HG03558 (cell line): ENCODE results near the gene EXOSC1.
"Not testable (repeated sequence)": the region's sequence is repeated elsewhere in the genome, so short reads cannot be mapped to it uniquely, and the experiment has no call there.

Experiments used
- ATAC-seq: cut with Tn5 transposase; IDR thresholded peaks from one replicate; pipeline ENCODE4 v1.9.1; 2021; ENCODE audit warnings: moderate number of reproducible peaks; ENCODE audit not compliant: unreplicated experiment; ENCODE audit errors: extremely low read depth

Gene EXOSC1, protein sequence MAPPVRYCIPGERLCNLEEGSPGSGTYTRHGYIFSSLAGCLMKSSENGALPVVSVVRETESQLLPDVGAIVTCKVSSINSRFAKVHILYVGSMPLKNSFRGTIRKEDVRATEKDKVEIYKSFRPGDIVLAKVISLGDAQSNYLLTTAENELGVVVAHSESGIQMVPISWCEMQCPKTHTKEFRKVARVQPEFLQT

DNA sequence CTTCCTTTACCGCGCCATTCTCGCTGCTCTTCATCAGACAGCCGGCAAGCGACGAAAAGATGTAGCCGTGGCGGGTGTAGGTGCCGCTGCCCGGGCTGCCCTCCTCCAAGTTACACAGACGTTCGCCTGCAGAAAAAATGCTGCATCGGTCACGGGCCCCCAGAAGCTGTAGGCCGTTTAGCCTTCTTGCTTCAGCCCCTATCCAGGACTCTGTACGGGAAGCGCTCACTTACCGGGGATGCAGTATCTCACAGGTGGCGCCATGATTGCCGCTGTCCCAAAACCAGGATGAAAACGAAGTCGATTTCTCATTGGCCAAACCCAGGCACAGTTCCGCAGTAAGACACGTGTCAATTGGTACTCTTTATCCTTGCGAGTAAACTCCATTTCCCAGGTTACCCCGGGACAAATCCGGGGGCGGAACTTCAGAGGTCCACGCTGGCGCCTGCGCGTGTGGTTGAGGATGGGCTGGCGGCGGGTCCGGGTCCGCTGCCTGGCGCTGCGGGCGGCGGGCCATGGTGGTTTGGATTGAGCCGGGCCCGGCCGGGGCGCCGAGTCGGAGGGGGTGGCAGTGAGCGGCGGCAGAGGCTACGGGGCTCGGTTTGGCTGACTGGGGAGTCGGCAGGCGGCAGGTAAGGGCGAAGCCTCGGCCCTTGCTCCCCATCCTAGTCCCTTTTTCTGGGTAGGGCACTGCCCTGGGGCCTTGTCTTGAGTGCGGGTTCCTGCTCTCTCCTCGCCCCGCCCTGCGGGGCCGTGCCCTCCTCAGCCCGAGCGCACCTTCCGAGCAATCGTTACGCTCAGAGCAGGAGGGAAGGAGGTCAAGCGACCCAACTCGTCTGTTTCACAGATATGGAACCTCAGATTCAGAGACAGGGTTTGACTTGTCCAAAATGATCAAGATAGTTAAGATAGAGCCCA lies at the start of gene EXOSC1, which contains the start of gene ZDHHC16:
EXOSC1 (minus strand) TSS at position 285 of the 918 bp plus-strand sequence; CDS start at position 264, 21 bp downstream.
ZDHHC16 (plus strand) TSS at position 454 of the 918 bp plus-strand sequence. CDS start 5,501 bp downstream, outside the sequence.
- ATAC-seq: peak; percentile 91

DNA sequence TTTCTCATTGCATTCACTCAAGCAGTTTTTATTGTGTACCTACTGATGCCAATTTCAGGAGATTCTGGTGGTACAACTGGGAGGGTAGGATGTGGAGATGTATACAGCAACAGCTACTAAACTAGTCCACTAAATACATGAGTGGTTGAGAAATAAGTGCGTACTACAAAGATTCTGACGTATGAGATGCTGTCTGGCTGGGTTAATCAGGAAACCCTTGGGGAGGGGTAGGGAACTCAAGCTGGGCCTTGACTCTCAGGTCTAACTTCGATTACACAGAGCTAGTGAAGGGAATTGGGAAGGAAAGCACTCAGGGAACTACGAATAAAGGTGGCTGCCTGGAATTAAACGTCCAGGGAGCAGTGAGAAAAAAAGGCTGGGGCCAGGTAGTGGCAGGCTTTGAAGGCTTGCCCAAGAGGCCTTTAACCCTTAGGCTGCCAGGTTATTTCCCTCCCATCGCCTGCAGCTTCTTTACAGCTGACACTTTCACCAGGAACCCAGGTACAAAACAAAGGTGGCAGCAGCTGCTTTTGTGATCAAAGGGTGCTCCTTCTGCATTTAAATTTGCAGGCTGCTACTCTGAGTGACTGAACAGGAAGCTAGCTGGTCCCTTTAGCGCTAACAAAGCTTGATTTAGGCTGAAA lies 49.2 kb upstream of the EXOSC1 start:
- no peak for ATAC-seq

DNA sequence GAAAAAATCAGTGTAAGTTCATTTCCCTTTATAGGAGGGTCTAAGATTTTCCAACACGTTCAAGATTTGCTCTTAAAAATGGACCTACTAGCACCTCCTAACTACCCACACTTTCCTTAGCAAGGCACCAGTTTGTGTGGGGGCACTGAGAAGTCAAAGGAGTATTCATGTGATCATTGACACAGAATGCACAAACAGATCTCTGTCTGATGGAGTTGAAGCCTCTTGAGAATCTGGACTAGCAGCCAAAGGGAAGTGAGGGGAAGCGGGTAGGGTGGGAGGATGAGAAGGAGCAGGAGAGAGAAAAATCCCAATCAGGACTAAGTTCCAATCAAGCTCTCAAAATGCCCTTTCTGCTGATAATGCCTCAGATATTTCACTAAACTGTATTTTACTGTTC lies 48.3 kb upstream of the EXOSC1 start:
- ATAC-seq: no peak

DNA sequence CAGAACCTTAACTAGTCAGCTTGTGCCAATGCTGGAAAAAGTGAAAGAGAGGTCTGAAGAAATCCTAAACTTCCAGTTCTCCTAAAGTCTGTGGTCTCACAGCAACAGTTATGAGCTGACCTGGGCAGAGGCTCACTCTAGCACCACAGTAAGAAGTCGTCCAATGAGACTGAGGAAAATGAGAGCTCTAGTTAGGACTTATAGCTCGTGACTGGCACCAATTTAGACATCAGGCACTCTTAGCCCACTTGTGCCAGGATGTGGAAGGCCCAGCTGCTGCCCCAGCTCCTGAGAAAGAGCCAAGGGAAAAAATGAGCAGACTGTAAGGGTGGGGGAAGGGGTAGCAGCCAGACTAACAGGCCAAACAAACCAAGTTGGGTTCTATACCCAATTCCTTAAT lies 44.8 kb upstream of the EXOSC1 start:
- ATAC-seq: no peak

DNA sequence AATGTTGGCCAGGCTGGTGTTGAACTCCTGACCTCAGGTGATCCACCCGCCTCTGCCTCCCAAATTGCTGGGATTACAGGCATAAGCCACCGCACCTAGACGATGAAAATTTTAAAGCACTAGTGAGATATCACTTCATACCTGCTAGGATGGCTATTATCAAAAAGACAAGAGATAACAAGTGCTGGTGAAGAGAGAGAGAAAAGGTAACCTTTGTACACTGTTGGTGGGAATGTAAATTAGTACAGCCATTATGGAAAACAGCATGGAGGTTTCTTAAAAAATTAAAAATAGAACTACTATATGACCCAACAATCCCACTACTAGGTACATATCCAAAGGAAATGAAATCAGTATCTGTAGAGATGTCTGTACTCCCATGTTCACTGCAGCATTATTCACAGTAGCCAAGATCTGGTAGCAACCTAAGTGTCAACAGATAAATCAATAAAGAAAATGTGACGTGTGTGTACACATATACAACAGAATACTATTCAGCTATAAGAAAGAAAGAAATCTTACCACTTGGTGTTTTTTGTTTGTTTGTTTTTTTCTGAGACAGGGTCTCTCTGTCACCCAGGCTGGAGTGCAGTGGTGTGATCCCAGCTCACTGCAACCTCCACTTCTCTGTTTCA lies 40.0 kb upstream of the EXOSC1 start:
- no peak for ATAC-seq

DNA sequence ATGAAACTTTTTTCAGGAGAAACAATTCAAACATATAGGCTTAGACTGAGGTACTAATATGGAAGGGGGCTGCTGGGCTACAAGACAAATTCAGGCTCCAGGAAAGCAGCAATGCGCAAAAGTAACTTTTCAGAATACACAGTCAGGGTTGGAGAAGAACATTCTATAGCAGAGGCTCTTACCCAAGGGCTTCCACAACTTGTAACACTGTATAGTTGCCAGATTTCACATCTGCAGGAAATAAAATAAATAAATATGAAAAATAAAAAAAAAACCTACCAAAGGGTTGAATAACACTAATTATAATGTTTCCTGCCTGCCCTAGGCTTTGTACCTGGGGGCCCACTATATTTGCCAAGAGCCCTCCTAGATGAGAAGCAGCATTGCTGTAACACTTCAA lies 38.1 kb upstream of the EXOSC1 start:
- no peak for ATAC-seq

DNA sequence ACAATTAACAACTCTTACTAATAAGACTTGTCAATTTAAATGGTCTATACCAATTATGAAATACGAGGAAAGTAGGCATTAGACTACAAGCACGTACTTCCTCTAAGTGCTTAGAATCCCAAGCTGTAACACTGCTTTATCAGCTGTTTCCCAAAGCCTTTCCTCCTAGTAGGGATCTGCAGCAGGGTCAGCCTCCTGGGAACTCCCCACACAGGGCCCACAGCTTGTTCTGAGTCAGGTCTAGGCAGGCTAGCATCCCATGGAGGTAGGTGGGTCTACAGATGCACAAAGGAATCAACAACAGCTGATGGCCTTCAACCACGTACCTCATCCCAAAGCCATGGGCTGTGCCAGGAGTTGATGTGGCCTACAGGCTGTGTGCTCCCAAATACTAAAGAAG lies 37.7 kb upstream of the EXOSC1 start:
- ATAC-seq: no peak

DNA sequence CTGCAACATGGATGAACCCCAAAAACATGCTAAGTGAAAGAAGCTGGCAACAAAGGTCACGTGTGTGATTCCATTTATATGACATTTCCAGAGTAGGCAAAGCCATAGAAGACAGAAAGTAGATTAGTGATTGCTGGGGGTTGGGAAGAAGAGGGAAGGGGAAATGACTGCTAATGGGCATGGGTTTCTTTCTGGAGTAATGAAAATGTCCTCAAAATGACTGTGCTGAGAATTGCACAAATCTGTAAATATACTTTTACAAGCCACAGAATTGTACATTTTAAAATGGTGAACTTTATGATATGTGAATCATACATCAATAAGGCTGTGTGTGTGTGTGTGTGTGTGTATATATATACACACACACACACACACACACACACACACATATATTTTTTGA lies 36.6 kb upstream of the EXOSC1 start:
- no peak for ATAC-seq

DNA sequence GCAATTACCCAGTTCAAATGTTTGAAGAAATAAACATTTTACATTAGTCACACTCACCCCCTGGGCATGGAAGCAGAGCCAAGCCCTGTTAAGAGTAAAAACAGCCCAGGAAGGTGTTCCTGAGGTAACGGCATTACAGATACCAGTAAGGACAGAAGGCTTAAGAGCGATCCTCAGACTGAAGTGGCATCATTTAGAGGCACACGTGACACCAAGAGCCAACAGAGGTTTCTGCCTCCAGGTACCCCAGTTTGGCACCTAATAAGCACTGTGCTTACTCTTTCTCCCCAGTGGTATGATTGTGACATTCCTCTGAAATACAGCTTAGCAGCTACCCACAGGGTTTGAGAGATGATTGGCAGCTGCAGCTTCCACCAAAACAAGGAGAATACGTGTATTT lies 35.3 kb upstream of the EXOSC1 start:
- no peak for ATAC-seq

DNA sequence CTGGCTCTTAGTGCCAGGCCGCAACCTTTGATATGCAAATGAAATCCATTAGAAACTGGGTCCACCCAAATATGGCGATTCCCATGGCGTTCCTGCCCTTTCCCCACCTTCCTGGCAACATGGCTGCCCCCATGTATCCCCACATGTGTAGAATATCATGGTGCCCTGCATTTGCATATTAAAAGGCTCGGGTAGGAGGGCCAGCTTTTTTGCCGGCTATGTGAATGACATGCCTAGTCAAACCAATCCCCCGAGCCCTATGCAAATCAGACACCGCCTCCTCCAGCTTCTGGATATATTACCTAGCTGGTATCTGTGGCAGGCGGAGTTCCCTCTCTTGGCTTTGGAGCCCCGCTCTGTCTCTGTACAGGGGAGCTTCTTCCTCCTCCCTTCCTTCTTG lies 34.1 kb upstream of the EXOSC1 start:
- no peak for ATAC-seq

DNA sequence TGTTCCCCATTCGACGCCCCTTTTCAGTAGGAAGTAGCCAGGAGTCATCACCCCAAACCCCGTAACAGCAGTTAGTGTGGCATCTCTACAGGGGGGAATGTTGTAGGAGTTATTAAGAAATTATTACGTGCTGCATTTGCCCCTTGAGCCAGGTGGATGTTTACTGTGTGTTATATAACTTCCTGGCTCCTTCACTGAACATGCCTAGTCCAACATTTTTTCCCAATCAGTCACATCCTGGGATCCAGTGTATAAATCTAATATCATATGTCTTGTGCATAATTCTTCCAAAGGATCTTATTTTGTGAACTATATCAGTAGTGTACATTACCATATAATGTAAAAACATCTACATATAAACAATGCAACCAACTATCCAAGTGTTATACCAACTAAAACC lies 33.6 kb upstream of the EXOSC1 start:
- ATAC-seq: not testable (repeated sequence)

DNA sequence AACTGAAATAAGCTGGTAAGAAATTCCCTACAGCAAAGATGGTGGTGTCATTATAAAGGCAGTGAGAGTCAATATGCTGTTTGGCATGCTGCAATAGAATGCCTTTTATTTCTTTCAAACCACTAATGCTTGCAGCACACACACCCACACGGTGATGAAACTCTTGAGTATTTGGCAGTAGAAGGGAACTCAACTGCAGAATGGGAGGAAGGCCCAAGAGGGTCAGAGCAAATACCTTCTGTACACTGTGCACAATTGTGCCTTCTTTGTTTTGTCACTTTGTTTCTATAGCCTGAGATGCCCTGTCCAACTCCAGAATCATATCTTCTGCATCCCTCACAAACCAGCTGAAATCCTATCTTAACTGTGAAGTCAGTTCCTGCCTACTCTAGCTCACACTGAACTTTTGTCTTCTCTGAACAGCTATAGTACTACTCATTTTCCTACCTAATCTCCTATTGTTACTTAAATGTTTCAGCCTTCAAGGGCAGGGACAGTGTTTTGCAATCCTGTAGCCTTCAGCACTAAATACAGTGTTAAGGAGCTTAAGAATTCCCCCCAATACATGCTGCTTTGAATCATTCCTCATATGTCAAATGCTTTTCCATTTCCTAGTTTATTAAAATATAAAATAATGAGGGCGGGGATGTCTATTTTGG lies 30.3 kb upstream of the EXOSC1 start:
- no peak for ATAC-seq

DNA sequence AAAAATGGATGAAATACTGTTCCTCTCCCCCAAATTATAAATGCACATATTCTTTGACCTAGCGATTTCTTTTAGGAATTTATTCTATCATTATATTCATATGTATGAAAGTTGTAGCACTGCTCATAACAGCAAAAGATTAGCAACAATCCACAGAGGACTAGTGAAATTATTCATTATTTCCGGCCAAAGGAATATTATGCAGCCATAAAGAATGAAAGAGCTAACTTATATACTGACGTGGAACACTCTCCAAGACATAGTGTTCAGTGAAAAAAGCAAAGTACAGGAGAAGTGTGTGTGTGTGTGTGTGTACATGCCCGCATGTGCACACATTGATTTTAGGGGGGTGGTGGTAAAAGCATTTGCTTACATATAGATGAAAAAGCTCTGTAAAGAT lies 29.1 kb upstream of the EXOSC1 start:
- no peak for ATAC-seq

DNA sequence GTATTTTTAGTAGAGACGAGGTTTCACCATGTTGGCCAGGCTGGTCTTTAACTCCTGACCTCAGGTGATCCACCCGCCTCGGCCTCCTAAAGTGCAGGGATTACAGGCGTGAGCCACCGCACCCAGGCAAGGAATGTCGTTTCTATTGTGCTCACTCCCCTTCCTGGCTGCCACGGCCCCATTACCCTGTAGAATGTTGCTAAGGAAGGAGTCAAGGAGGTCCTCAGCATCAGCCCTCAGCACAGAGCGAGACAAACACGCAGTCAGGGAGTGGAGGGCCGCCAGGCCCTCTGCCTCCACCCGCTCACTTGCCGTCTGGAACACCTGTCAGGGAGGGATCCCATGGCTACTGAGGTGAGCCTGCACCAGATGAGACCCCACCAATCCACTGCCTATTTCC lies 23.0 kb upstream of the EXOSC1 start:
- ATAC-seq: not testable (repeated sequence)

DNA sequence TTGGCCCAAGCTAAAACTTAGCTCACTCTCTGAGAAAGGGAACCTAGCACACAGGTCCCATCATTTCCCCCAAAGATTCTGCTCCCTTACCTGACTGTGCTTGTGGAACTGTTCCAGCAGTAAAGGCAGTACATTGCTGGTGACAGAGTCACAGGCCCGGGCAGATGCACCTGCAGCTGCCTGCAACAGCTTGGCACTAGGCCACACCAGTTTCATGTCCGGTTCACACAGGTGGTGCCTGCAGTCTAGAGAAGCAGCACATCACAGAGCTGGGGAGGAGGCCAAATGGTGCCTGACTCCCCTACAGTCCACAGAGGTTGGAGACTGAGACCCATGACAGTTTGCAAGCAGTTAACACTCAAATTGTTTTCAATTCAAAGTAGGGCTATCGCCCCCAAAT lies 22.4 kb upstream of the EXOSC1 start:
- ATAC-seq: no peak

DNA sequence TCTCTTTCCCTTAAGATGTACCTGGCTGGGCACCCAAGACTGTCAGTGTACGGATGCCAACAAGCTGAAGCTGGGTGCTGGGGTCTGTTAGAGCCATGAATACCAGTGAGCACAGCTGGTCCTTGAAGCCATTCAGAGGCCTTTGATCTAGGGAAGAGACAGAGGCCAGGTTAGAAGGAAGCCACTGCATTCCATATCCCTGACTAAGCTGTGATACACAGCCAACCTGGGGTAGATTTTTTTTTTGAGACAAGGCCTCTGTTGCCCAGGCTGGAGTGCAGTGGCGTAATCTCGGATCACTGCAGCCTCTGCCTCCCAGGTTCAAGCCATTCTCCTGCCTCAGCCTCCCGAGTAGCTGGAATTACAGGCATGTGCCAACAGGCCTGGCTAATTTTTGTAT lies 20.9 kb upstream of the EXOSC1 start:
- ATAC-seq: no peak

DNA sequence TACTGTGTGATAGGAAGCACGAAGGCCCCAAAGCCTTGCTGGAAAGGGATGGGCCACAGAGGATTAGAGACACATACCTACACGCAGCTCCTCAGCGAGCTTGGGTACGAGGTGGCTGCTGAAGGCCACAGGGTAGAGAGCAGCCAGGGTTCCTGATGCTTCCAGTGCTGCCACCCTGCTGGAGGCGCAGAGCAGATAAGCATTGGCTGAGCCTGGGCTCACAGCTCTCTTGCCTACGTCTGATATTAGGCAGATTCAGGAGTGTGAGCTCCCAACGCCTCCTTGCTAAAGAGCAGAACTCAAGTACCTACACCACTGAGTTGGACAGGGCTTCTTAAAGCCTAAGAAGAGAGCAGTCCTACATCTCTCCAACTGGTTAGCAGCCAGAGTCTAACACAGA lies 20.2 kb upstream of the EXOSC1 start:
- no peak for ATAC-seq

DNA sequence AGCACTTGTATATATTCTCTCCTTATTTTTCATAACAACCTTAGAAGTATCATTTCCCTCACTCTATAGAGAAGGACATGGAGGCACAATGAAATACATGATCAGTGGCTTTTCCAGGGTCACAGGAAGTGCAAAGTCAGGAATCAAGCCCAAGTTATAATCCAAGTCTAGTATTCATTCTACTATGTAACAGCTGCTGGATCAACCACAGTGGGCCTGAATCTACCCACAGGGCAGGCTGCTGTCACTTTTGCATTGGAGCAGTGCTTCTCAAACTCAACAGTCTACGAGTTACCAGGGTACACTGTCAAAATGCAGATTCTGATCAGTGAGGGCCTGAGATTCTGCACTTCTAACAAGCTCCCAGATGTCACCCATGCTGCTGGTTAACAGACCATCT lies 18.4 kb upstream of the EXOSC1 start:
- no peak for ATAC-seq

DNA sequence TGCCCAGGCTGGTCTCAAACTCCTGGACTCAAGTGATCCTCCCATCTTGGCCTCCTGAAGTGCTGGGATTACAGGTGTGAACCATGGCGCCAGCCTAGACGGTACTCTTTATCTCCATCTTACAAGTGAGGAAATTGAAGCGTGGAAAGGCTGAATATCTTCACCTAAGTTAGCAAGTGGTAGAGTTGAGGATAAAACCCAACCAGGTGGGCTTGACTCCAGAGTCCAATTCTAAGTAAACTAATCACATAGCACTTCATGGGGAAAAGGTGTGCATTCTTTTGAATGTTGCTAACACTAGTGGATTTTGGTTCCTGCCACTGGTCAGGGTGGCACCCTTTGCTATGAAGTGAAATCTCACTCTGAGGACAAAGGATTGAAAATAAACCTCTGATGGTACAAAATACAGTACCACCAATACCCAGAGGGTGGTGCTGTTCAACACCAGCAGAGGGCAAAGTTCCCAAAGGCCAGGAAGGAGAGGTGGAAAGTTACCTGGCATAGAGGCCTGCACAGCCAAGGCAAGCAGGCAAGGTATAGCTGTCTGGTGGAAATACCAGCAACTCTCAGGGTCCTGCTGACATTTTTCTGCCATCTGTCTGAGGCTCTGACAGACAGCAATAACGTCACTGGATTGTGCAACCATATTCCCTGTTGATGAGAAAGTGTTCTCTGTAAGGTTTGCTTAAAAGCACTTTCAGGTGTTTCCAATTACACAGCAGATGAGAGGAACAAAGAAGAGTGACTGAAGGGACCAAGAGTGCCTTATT lies 17.7 kb upstream of the EXOSC1 start:
- ATAC-seq: no peak
